Measurements from ENCODE around the gene LEMD1.

DNA sequence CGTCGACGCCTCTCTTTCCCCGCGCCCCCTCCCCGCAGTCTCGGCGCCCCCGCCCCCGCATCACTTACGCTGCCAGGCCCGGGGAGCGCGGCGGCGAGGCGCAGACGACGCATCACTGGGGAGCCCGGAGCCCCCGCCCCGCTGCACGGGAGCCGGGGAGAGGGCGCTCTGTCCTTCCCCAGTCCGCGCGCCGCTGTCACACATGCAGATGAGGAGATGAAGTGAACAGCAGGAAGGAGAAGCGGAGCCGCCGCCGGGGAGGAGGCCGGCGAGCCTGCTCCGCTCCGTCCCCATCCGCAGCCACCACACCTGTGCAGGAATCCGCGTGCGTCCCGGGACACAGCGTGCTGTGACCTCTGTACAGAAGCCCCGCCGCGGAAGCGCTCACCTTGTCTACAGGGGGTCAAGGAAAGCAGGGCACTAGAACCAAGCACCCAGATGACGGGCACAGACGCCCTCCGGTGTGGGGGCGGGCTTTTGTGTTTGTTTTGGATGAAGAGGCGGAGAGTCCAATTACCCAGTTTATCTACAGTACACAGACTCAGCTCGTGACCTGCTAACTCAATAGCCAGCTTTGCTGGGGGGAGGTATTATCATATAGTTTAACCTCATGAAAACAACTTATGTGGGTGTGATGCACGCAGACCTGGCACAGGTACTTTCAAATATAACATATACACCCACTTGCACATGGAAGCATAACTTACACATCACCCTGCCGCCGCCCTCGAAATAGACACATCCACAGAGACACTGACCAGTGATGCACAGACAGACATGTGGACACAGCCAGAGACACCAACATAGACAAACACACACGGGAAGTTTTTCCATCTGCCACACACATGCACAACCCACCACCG, 77.6 kb downstream of the LEMD1 start:
- TF ChIP-seq, protein P1, sequence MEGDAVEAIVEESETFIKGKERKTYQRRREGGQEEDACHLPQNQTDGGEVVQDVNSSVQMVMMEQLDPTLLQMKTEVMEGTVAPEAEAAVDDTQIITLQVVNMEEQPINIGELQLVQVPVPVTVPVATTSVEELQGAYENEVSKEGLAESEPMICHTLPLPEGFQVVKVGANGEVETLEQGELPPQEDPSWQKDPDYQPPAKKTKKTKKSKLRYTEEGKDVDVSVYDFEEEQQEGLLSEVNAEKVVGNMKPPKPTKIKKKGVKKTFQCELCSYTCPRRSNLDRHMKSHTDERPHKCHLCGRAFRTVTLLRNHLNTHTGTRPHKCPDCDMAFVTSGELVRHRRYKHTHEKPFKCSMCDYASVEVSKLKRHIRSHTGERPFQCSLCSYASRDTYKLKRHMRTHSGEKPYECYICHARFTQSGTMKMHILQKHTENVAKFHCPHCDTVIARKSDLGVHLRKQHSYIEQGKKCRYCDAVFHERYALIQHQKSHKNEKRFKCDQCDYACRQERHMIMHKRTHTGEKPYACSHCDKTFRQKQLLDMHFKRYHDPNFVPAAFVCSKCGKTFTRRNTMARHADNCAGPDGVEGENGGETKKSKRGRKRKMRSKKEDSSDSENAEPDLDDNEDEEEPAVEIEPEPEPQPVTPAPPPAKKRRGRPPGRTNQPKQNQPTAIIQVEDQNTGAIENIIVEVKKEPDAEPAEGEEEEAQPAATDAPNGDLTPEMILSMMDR (IDR thresholded peaks at IDR 0.05), result no peak
- no peak for TF ChIP-seq POLR2A (IDR thresholded peaks at IDR 0.05)

Measured in vagina (tissue), 2 donors.